ENCODE data around the gene ZNF674. TPM values are rescaled to one million over a fixed set of nuclear protein-coding genes. Genes with fewer than 3 reads are reported as not detected.

ZNF674 gene
- total RNA-seq, 2 donors from 2014 or later = 4.4 to 4.6 TPM

DNA sequence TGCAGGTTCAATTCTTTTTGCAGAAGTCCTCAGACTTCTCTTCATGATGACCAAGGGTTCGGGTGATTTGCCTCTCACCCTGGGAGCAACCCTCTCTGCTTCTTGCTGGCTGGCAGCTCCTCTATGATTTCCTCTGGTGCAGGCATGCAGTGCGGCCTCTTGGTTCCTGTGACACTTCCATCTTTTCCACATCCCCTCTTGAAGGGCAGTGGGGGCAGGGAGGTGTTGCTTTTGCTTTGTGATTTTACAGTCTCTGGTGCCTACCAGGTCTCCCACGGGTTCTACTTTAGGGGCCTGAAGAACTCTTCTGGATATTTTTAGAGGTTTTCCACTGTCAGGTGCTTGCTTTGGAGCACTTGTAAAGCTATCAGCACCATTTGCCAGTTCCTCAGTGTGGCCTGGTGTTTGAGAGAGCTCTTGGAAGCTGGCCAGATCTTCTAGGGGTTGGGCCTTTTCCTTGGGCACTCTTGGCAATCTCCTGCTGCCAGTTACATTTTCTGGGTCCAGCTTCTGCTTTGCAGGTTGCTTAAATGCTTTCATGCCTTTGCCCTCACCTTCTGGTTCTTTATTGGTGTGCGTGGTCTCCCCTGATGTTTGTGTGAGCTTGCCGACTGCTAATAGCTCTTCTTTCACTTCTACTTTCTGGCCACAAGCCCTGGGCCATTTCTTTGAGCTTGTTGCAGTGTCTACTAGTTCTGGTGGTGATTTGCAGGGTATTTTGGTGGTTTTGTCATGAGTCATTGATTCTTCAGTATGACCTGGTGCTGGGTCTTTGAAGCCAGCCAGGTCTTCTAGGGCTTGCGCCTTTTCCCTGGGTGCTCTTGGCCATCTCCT is 16.8 kb upstream of the ZNF674 start:
- Mint-ChIP-seq H3K9me3 (peaks cover 64% of the 10 kb centered on the region), H3K27me3 (ENCODE audit: insufficient read depth) (no peaks in the 10 kb centered on the region), H3K27ac (no peak overlapping the region), H3K4me3 (no peak overlapping the region), H3K36me3 (ENCODE audit: low read depth) (peaks cover 3% of the 10 kb centered on the region), H3K4me1 (no peaks in the 10 kb centered on the region)
- H3K9me3 ChIP-seq (ENCODE audit: control insufficient read depth, low read length) = no peaks in the 10 kb centered on the region
- 96% methylated on average over 6 of the region's 6 CpGs; no CpG with 5 or more reads in 1 of the 2 experiments for WGBS, 2 experiments (ENCODE audit: insufficient coverage in 1 of 2, insufficient read length in 1 of 2)
- no peak for TF ChIP-seq CTCF (conservative IDR thresholded peaks at IDR 0.05)
- no peak overlapping the region for H3K4me3 ChIP-seq (ENCODE audit: low read length)
- H3K27ac ChIP-seq (ENCODE audit: low read depth, low read length) = no peak overlapping the region
- H3K4me1 ChIP-seq (ENCODE audit: control insufficient read depth, insufficient read depth, low read length) = no peaks in the 10 kb centered on the region
- no peak for DNase-seq
- no peaks in the 10 kb centered on the region for H3K36me3 ChIP-seq (ENCODE audit: control insufficient read depth, insufficient read depth, low read length)
- H3K9ac ChIP-seq (ENCODE audit: extremely low read depth, low read length, poor library complexity, severe bottlenecking) = no peak overlapping the region
- H3K27me3 ChIP-seq (ENCODE audit: control insufficient read depth, insufficient read depth, low read length, poor library complexity, severe bottlenecking) = no peaks in the 10 kb centered on the region

- 94% methylated on average over 3 of the region's 3 CpGs; no CpG with 5 or more reads in 1 of the 2 experiments for WGBS, 2 experiments (ENCODE audit: insufficient coverage in 1 of 2, insufficient read length in 1 of 2)
- DNase-seq = no peak
- TF ChIP-seq CTCF (conservative IDR thresholded peaks at IDR 0.05) = no peak
- Histone ChIP-seq H3K36me3 (ENCODE audit: control insufficient read depth, insufficient read depth, low read length) (no peaks in the 10 kb centered on the region), H3K27ac (ENCODE audit: low read depth, low read length) (no peak overlapping the region), H3K9me3 (ENCODE audit: control insufficient read depth, low read length) (no peaks in the 10 kb centered on the region), H3K4me1 (ENCODE audit: control insufficient read depth, insufficient read depth, low read length) (no peaks in the 10 kb centered on the region), H3K4me3 (ENCODE audit: low read length) (no peak overlapping the region), H3K27me3 (ENCODE audit: control insufficient read depth, insufficient read depth, low read length, poor library complexity, severe bottlenecking) (no peaks in the 10 kb centered on the region), H3K9ac (ENCODE audit: extremely low read depth, low read length, poor library complexity, severe bottlenecking) (no peak overlapping the region)
- H3K9me3 Mint-ChIP-seq = peaks cover 59% of the 10 kb centered on the region
- H3K27me3 Mint-ChIP-seq (ENCODE audit: insufficient read depth) = no peaks in the 10 kb centered on the region
- H3K4me3 Mint-ChIP-seq = no peak overlapping the region
- no peaks in the 10 kb centered on the region for H3K36me3 Mint-ChIP-seq (ENCODE audit: low read depth)
- H3K4me1 Mint-ChIP-seq = no peaks in the 10 kb centered on the region
- no peak overlapping the region for H3K27ac Mint-ChIP-seq
Observed at GRCh38 chrX:46559062-46559461, 13.8 kb upstream of the ZNF674 start.

DNA sequence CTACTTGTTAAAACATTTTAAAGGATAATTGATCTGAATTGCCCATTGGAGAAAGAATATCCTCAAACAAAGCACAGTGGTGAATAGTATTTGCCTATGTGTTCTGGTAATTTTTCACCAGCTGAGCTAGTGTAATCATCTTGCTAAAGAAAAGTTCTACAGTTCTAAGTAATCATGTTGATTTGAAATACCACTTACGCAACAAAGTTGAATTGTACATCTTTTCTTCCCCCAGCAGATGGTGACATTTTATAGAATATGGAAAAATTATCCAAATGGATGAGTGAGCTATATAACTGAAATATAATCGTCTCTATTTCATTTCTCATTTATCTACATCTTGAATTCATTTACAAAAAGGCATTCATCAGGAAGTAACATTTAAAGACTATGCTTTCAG is 9.7 kb upstream of the ZNF674 start:
- H3K9me3 ChIP-seq (ENCODE audit: control insufficient read depth, low read length) = peaks cover 6% of the 10 kb centered on the region
- Mint-ChIP-seq H3K4me3 (no peak overlapping the region), H3K36me3 (ENCODE audit: low read depth) (peaks cover 13% of the 10 kb centered on the region)

More for the DNA sequence above, 9.7 kb upstream of the ZNF674 start:
- Mint-ChIP-seq H3K27me3 (ENCODE audit: insufficient read depth) (no peaks in the 10 kb centered on the region), H3K27ac (no peak overlapping the region), H3K9me3 (peaks cover 63% of the 10 kb centered on the region), H3K4me1 (no peaks in the 10 kb centered on the region)
- TF ChIP-seq CTCF (conservative IDR thresholded peaks at IDR 0.05) = peak; percentile 21
- H3K4me3 ChIP-seq (ENCODE audit: low read length) = no peak overlapping the region
- no peaks in the 10 kb centered on the region for H3K27me3 ChIP-seq (ENCODE audit: control insufficient read depth, insufficient read depth, low read length, poor library complexity, severe bottlenecking)
- H3K36me3 ChIP-seq (ENCODE audit: control insufficient read depth, insufficient read depth, low read length) = no peaks in the 10 kb centered on the region
- H3K9ac ChIP-seq (ENCODE audit: extremely low read depth, low read length, poor library complexity, severe bottlenecking) = no peak overlapping the region
- no peaks in the 10 kb centered on the region for H3K4me1 ChIP-seq (ENCODE audit: control insufficient read depth, insufficient read depth, low read length)
- DNase-seq = no peak
- no CpG with 5 or more reads among the region's 2 CpGs for WGBS, 2 experiments (ENCODE audit: insufficient coverage in 1 of 2, insufficient read length in 1 of 2)
- H3K27ac ChIP-seq (ENCODE audit: low read depth, low read length) = no peak overlapping the region

Data from endodermal cell (in vitro differentiated cells).